A549 (cell line): ENCODE measurements around the gene NXPE3. TPM values are rescaled to one million over a fixed set of nuclear protein-coding genes. Genes with fewer than 3 reads are reported as not detected.

Experiments used
- ATAC-seq, 2 experiments: fragments of 200-7000 bp in 1 of 2; fragments of >200 bp in 1 of 2; cut with Nextera tagmentation in 1 of 2; cut with Tn5 transposase in 1 of 2; 3 replicates each; pipeline versions ENCODE4 v1.8.0 to v1.9.1; 2018 to 2020; ENCODE audit warnings: mild to moderate bottlenecking in 1 of 2, moderate library complexity in 1 of 2
- CTCF ChIA-PET: fragments of 300-600 bp; sonication (Branson Sonifier 250); formaldehyde crosslinking; extraction: SDS; loops from one replicate; lab custom pipeline; 2021; ENCODE audit warnings: antibody characterized with exemption, inconsistent platforms; lab: Yijun Ruan, JAX
- POLR2A ChIA-PET: fragments of 350-600 bp; formaldehyde crosslinking; extraction: SDS; loops from one replicate; lab custom pipeline; 2021; ENCODE audit warnings: antibody characterized with exemption, inconsistent platforms; lab: Yijun Ruan, JAX
- DNase-seq, 2 experiments: peaks; one replicate each; pipeline versions ENCODE4 v3.0.0 to v3.0.0-alpha.2; 2011 to 2016; ENCODE audit warnings: low read depth in 1 of 2, low spot score in 1 of 2
- FAIRE-seq: peaks from 2 replicates; lab custom pipeline; 2011; peaks lifted over from hg19 to GRCh38; lab: Jason Lieb, UNC
- H3K27ac ChIP-seq, 2 experiments: fragments of >200 bp; sonication (Bioruptor Twin); formaldehyde crosslinking; 3 replicates each; pipeline ENCODE4 v1.5.1; 2016 to 2017
- H3K4me1 ChIP-seq: fragments of >200 bp; sonication (Bioruptor Twin); formaldehyde crosslinking; 3 replicates; pipeline ENCODE4 v1.6.1; 2016
- H3K4me2 ChIP-seq: fragments of >200 bp; sonication (Bioruptor Twin); formaldehyde crosslinking; 3 replicates; pipeline ENCODE4 v1.6.1; 2016
- H3K4me3 ChIP-seq: fragments of >200 bp; sonication (Bioruptor Twin); formaldehyde crosslinking; 3 replicates; pipeline ENCODE4 v1.5.1; 2016
- H3K9me3 ChIP-seq: fragments of >200 bp; sonication (Bioruptor Twin); formaldehyde crosslinking; 3 replicates; pipeline ENCODE4 v1.6.1; 2016
- ATOH8 ChIP-seq: fragments of 250-450 bp; sonication (Bioruptor Pico); IDR thresholded peaks from 2 replicates; pipeline ENCODE4 v1.5.0; 2020; ENCODE audit warnings: low read depth, mild to moderate bottlenecking, moderate library complexity
- BHLHE40 ChIP-seq: IDR thresholded peaks from 2 replicates; pipeline ENCODE4 v1.6.1; 2012; ENCODE audit warnings: low read depth, low read length, inconsistent platforms
- CBX2 ChIP-seq: fragments of 200-600 bp; sonication (generic); IDR thresholded peaks from 2 replicates; pipeline ENCODE4 v1.6.1; 2016; ENCODE audit warnings: low read depth, mild to moderate bottlenecking, borderline replicate concordance
- CBX8 ChIP-seq: fragments of 200-600 bp; sonication (generic); IDR thresholded peaks from 2 replicates; pipeline ENCODE4 v1.6.1; 2016
- CEBPB ChIP-seq, 2 experiments: fragments of >200 bp in 1 of 2; sonication (Bioruptor Twin) in 1 of 2; formaldehyde crosslinking in 1 of 2; IDR thresholded peaks; 2 replicates each; pipeline ENCODE4 v1.6.1; 2012 to 2016
- CHD2 ChIP-seq: fragments of 150-350 bp; IDR thresholded peaks from 2 replicates; pipeline ENCODE4 v1.6.1; 2014; ENCODE audit warnings: low read length; ENCODE audit not compliant: partially characterized antibody
- CHD4 ChIP-seq: fragments of 200-600 bp; sonication (generic); IDR thresholded peaks from 2 replicates; pipeline ENCODE4 v1.6.1; 2016; ENCODE audit warnings: antibody characterized with exemption, mild to moderate bottlenecking, borderline replicate concordance
- E2F6 ChIP-seq: IDR thresholded peaks from 2 replicates; pipeline ENCODE4 v1.6.1; 2012; ENCODE audit warnings: low read depth, borderline replicate concordance
- EHF ChIP-seq: fragments of 250-450 bp; sonication (Bioruptor Pico); IDR thresholded peaks from 2 replicates; pipeline ENCODE4 v1.5.0; 2020; ENCODE audit warnings: mild to moderate bottlenecking
- EHMT2 ChIP-seq: fragments of 200-600 bp; sonication (generic); IDR thresholded peaks from 2 replicates; pipeline ENCODE4 v1.6.1; 2016; ENCODE audit warnings: antibody characterized with exemption, low read depth, mild to moderate bottlenecking, moderate library complexity
- ESRRA ChIP-seq: fragments of 150-350 bp; IDR thresholded peaks from 2 replicates; pipeline ENCODE4 v1.6.1; 2014; ENCODE audit warnings: mild to moderate bottlenecking, low read length, borderline replicate concordance
- FOSB ChIP-seq: fragments of 250-450 bp; sonication (Bioruptor Pico); IDR thresholded peaks from 2 replicates; pipeline ENCODE4 v1.5.0; 2020; ENCODE audit warnings: mild to moderate bottlenecking, moderate library complexity
- HES2 ChIP-seq: fragments of >200 bp; sonication (Bioruptor Twin); formaldehyde crosslinking; IDR thresholded peaks from 2 replicates; pipeline ENCODE4 v1.6.1; 2016
- HMGXB4 ChIP-seq: fragments of 250-450 bp; sonication (Bioruptor Pico); IDR thresholded peaks from 2 replicates; pipeline ENCODE4 v1.5.0; 2021; ENCODE audit warnings: mild to moderate bottlenecking, moderate library complexity, borderline replicate concordance
- HOXB5 ChIP-seq: fragments of 250-450 bp; sonication (Bioruptor Pico); IDR thresholded peaks from 2 replicates; pipeline ENCODE4 v1.5.0; 2020; ENCODE audit warnings: mild to moderate bottlenecking, moderate library complexity
- JUN ChIP-seq, 2 experiments: fragments of >200 bp; sonication (Bioruptor Twin); formaldehyde crosslinking; IDR thresholded peaks; 2 replicates in 1 of 2; 3 replicates in 1 of 2; pipeline ENCODE4 v1.6.1; 2016 to 2017
- KDM5A ChIP-seq: fragments of 200-600 bp; sonication (generic); IDR thresholded peaks from 2 replicates; pipeline ENCODE4 v1.6.1; 2016; ENCODE audit warnings: antibody characterized with exemption, mild to moderate bottlenecking
- MAX ChIP-seq: IDR thresholded peaks from 2 replicates; pipeline ENCODE4 v1.6.1; 2012
- MYC ChIP-seq: IDR thresholded peaks from 2 replicates; pipeline ENCODE4 v1.6.1; 2012; ENCODE audit warnings: mild to moderate bottlenecking, inconsistent platforms, low read length, improper control_type of control experiment, borderline replicate concordance
- NFE2L2 ChIP-seq: fragments of 150-350 bp; conservative IDR thresholded peaks from 2 replicates; pipeline ENCODE4 v1.6.1; 2014; ENCODE audit warnings: low read length
- NPAS2 ChIP-seq: fragments of 250-450 bp; sonication (Bioruptor Pico); IDR thresholded peaks from 2 replicates; pipeline ENCODE4 v1.8.0; 2022; ENCODE audit warnings: mild to moderate bottlenecking, moderate library complexity, borderline replicate concordance
- NR3C1 ChIP-seq: fragments of >200 bp; sonication (Bioruptor Twin); formaldehyde crosslinking; IDR thresholded peaks from 3 replicates; pipeline ENCODE4 v1.6.1; 2017
- PBX3 ChIP-seq: IDR thresholded peaks from 2 replicates; pipeline ENCODE4 v1.6.1; 2012
- PHF8 ChIP-seq: fragments of 200-600 bp; sonication (generic); IDR thresholded peaks from 2 replicates; pipeline ENCODE4 v1.6.1; 2016; ENCODE audit warnings: low read depth, mild to moderate bottlenecking, antibody characterized with exemption, moderate library complexity, borderline replicate concordance
- POLR2A ChIP-seq: IDR thresholded peaks from 2 replicates; pipeline ENCODE4 v1.6.1; 2012; ENCODE audit warnings: mild to moderate bottlenecking, low read length
- POLR2AphosphoS2 ChIP-seq: conservative IDR thresholded peaks from 2 replicates; pipeline ENCODE4 v1.6.1; 2012; ENCODE audit warnings: low read length, improper control_type of control experiment, inconsistent platforms
- RARB ChIP-seq: fragments of 250-450 bp; sonication (Bioruptor Pico); IDR thresholded peaks from 2 replicates; pipeline ENCODE4 v1.8.0; 2021; ENCODE audit warnings: mild to moderate bottlenecking, moderate library complexity
- RCOR1 ChIP-seq: fragments of 150-350 bp; IDR thresholded peaks from 2 replicates; pipeline ENCODE4 v1.6.1; 2014; ENCODE audit warnings: antibody characterized with exemption, low read length, low read depth
- RFX5 ChIP-seq: fragments of 450-650 bp; IDR thresholded peaks from 2 replicates; pipeline ENCODE4 v1.7.1; 2014; ENCODE audit warnings: antibody characterized with exemption, mild to moderate bottlenecking, moderate library complexity
- SMC3 ChIP-seq: fragments of >200 bp; sonication (Bioruptor Twin); formaldehyde crosslinking; IDR thresholded peaks from 3 replicates; pipeline ENCODE4 v1.6.1; 2018; ENCODE audit warnings: inconsistent platforms
- SREBF2 ChIP-seq: fragments of 450-650 bp; IDR thresholded peaks from 2 replicates; pipeline ENCODE4 v1.6.1; 2014; ENCODE audit warnings: mild to moderate bottlenecking, moderate library complexity
- USF2 ChIP-seq: fragments of 450-650 bp; IDR thresholded peaks from 2 replicates; pipeline ENCODE4 v1.6.1; 2014; ENCODE audit warnings: antibody characterized with exemption
- ZC3H11A ChIP-seq: fragments of 450-650 bp; IDR thresholded peaks from 2 replicates; pipeline ENCODE4 v1.6.1; 2014; ENCODE audit warnings: antibody characterized with exemption, mild to moderate bottlenecking
- WGBS: methylation state at CpG from one replicate; pipeline ENCODE4 v1.1.6; 2017; ENCODE audit errors: missing lambda C conversion rate; 5-methylcytosine and 5-hydroxymethylcytosine counted together
- polyA minus RNA-seq: library from RNA; depleted of rRNA, polyadenylated mRNA; stranded (reverse); fragments of >200 nt; gene quantifications from 2 replicates; pipeline ENCODE4 v1.2.3, GENCODE V29; 2011; rRNA and poly(A)+ RNA removed
- polyA plus RNA-seq, 4 experiments: library from polyadenylated mRNA; depleted of rRNA in 3 of 4; stranded (reverse); fragments of >200 nt; fragmentation: RNase III in 1 of 4; extraction: RNeasy Plus Mini Kit Qiagen cat#74134 plus additional on column Dnase treatment in 1 of 4; gene quantifications; 2 replicates in 3 of 4; 3 replicates in 1 of 4; pipeline ENCODE4 v1.2.3, GENCODE V29; 2011 to 2017

The NXPE3 gene
- polyA plus RNA-seq (2011; rRNA removed) (49.5 and 52.5 TPM in 2 replicates), polyA plus RNA-seq (2017; fragmentation: RNase III; extraction: RNeasy Plus Mini Kit Qiagen cat#74134 plus additional on column Dnase treatment) (43.4 to 48.6 TPM (median 44.1 TPM) in 3 replicates), polyA minus RNA-seq (61.8 and 64.9 TPM in 2 replicates)
- polyA plus RNA-seq (2012; cell fraction: cytosol; rRNA removed) = 24.7 and 30.8 TPM in 2 replicates
- polyA plus RNA-seq (2012; cell fraction: nucleus; rRNA removed) = 20.0 and 21.6 TPM in 2 replicates

- peak within 1 kb of the TSS; percentile 90 for H3K4me2 ChIP-seq
- WGBS = 2% methylated on average over 44 of the region's 78 CpGs
- H3K27ac ChIP-seq = peak within 1 kb of the TSS; percentile 92 to 95
- no peaks in the 10 kb centered on the region for H3K9me3 ChIP-seq
- POLR2A ChIA-PET = interaction anchor here (0.5 to 2.9 kb wide), 8 partner anchors 39 to 389 kb away, joined by 3 to 13 read pairs (median 4); partner anchors contain the start of genes CEP97, NFKBIZ, PCNP and RPL24
- TF ChIP-seq MYC (no peak; the same call in 1 of the 2 replicates), ATOH8 (0 out of 2 replicates have a peak, but pooled peaks have one; percentile 45), RFX5 (peak; percentile 26; the same call in 1 of the 2 replicates), PBX3 (peak; percentile 92), CEBPB (IDR thresholded peaks at IDR 0.05) (no peak), NFE2L2 (no peak), EHMT2 (no peak), MAX (peak; percentile 91), ESRRA (no peak), POLR2A (peak; percentile 71), POLR2AphosphoS2 (no peak), RCOR1 (no peak), CBX2 (no peak), NR3C1 (no peak), FOSB (CRISPR knock-in tag) (no peak), E2F6 (peak; percentile 89), BHLHE40 (no peak), CBX8 (no peak), USF2 (peak; percentile 18; the same call in 1 of the 2 replicates), CHD2 (no peak), JUN (IDR thresholded peaks at IDR 0.05) (peak in 1 of 2 experiments; percentile 60; a peak in 3 of 5 replicates), RARB (CRISPR knock-in tag) (no peak), PHF8 (peak; percentile 88; the same call in 1 of the 2 replicates)
- ATAC-seq (peak; percentile 94 to 97), DNase-seq (peak; percentile 85 to 90), FAIRE-seq (no peak)
- peak within 1 kb of the TSS; percentile 68 for H3K4me3 ChIP-seq
- CTCF ChIA-PET = interaction anchor here (0.7 to 1.2 kb wide), 2 partner anchors 23 to 102 kb away, joined by 3 to 8 read pairs; partner anchors contain the start of gene ZBTB11
- peaks cover 16% of the 10 kb centered on the region; the same call in 2 of the 3 replicates for H3K4me1 ChIP-seq
These were observed at the start of gene NXPE3 for GRCh38 chr3:101779047-101779821. TSS of gene NXPE3 (plus strand) at chr3:101779211. CDS start at chr3:101785597, 6,386 bp downstream.

GRCh38 chr3:101729586-101729985, 49.4 kb upstream of the NXPE3 start:
- no peak overlapping the region for H3K27ac ChIP-seq
- POLR2A ChIA-PET = no interaction called here
- ATAC-seq (no peak), FAIRE-seq (no peak), DNase-seq (no peak)
- CTCF ChIA-PET = no interaction called here
- H3K4me2 ChIP-seq = no peak overlapping the region
- H3K4me3 ChIP-seq = no peak overlapping the region
- H3K4me1 ChIP-seq = peaks cover 7% of the 10 kb centered on the region
- WGBS = 85% methylated on average over 5 of the region's 5 CpGs
- no peaks in the 10 kb centered on the region for H3K9me3 ChIP-seq
- TF ChIP-seq NPAS2 (CRISPR knock-in tag) (no peak), CHD4 (no peak), HOXB5 (no peak), HMGXB4 (no peak), SMC3 (no peak), HES2 (no peak), ZC3H11A (no peak), SREBF2 (no peak), EHF (CRISPR knock-in tag) (no peak), KDM5A (no peak)
